HTERT RPE-1 (cell line): ENCODE data around the gene PABPC3.

Source experiments
- in situ Hi-C: fragments of 300-500 bp; cut with MboI; formaldehyde crosslinking; loops from 4 replicates; pipeline ENCODE4 v1.14.3; 2020; ENCODE audit warnings: low sequenced_read_pairs

Gene PABPC3

GRCh38 chr13:25110956-25111584 lies 15.1 kb downstream of the PABPC3 start:
- in situ Hi-C loops: no loop called here

DNA sequence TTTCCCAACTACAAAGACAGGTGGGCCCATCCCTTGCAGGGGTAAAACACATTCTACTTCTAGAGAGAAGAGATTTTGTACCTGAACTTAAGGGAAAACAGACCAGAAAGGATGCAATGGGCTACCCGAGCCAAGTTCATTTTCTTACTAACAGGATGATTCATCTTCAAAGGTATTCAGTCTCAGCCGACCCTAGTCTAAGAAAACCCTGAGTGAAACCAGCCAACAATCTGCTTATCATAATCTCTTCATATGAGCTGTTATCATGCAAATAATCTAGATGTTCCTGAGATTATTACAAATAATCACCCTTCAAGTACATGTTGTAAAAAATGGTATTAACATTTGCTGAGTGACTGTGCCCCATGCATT lies 15.6 kb downstream of the PABPC3 start:
- in situ Hi-C loops: no loop called here

GRCh38 chr13:25112695-25113255 lies 16.8 kb downstream of the PABPC3 start:
- in situ Hi-C loops: no loop called here

DNA sequence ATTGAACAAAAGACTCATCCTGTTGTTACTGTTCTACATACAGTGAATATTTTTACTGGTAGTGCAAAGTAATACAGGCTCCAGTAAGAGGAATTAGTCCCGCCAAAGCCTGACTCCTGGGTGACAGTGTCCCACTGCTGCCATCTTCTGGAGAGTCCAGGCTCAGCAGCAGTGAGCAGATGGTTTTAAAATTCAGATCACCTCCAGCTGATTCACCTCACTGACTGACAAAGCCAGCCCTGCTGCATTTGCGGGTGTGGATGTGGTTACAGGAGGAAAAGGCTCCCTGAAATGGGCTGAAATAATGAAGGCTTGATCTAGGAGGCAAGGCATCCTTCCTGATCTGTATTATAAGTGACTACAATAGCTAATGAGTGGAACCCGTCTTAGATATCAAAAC lies 18.3 kb downstream of the PABPC3 start:
- in situ Hi-C loops: no loop called here

DNA sequence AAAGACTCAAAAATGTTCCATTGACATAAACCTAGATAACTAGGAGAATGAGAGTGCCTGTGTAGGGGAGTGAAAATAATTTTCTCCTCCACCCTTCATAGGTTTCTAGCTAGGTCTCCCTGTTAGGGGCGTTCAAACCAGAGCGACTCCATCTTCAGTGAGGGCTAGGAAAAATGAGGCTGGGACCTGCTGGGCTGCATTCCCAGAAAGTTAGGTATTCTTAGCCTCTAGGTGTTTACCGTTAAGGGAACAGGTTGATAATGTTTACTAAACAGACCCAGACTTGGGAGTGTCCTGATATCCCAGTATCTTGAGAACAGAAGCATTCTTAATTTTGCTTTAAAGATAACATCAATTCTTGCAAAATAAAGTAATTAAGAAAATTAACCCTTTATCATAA lies 20.1 kb downstream of the PABPC3 start:
- in situ Hi-C loops: no loop called here

DNA sequence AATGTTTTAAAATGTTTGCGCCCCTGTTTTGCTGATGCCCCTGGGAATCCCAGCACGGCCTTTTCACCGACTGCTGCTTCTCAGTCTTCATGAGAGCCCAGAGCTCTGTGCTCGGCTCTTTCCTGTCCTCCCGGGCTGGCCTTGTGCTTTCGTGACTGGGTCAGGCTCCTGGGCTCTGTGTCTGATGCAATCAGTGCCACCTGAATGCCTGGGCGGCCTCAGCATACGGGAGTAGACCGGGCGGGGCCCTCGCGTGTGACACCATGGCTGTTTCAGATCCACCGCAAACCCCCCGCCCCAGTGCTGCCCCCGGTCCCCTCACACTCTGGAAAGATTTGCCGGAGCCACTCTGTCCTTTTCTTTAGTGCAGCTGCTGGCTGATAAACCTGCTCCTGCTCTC lies 21.4 kb downstream of the PABPC3 start:
- in situ Hi-C loops: no loop called here

DNA sequence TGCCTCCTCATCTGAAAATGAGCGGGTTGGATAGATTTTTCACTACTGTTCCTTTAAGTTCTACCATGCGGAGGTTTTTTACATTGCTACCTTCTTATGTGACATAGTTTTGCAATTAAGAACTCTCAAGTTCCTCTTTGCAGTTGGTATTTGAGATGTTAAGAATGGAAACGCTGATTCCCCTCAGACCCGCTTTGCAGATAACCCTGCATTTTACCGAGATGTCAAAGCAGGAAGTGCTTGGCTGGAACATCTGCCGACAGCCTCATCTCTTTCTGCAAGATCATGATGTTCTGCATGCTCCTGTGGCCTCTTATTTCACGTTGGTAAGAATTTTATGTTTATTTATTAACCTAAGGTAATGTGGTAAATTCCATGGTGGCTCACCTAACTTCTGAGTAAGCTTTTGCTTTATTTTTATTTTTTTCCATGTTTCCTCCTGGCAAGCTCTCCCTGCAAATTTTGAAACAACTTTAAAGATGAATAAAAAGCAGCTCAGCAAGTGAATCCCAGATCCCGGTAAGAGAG lies 22.5 kb downstream of the PABPC3 start:
- in situ Hi-C loops: no loop called here

DNA sequence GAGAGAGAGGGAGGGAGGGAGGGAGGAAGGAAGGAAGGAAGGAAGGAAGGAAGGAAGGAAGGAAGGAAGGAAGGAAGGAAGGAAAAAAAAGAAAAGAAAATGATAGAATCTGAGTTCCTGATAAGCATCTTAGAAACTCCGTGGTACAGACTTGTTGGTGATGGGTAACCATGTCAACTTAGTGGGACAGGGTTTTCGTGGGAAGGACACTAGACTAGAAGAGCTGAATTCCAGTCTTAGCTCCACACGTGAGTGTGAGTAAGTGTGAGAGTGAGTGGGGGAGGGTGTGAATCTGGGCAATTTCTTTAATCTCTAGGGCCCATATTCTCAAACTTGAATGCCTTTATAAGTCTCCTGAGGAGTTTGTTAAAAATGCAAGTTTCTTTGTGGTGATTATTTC lies 35.0 kb downstream of the PABPC3 start:
- in situ Hi-C loops: no loop called here

DNA sequence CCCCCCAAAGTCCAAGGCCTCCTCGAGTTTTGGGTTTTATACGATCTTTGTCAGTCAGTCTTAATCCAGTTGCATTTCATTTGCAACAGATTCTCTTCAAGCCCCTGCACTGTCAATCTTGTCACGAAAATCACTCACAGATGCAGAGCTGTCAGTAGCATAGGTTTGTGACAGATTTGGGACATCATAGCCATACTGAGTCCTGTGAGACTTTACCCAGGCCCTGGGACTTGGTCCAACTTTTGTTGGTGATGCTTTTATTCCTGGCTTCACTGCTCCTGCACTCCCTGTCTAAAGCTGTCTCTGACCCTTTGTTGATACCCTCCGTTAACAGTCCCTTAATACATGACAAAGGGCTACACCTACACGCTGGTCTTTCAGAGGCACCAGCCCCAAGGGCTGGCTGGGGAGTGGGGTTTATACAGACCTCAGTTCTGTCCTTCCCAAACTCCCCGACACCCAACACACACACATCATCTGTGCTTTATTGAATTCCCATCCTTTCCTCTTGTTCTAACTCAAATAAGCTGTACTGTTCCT lies 36.0 kb downstream of the PABPC3 start:
- in situ Hi-C loops: no loop called here

GRCh38 chr13:25132751-25133390 lies 36.9 kb downstream of the PABPC3 start:
- in situ Hi-C loops: no loop called here

GRCh38 chr13:25135896-25136295 lies 40.0 kb downstream of the PABPC3 start:
- in situ Hi-C loops: no loop called here

DNA sequence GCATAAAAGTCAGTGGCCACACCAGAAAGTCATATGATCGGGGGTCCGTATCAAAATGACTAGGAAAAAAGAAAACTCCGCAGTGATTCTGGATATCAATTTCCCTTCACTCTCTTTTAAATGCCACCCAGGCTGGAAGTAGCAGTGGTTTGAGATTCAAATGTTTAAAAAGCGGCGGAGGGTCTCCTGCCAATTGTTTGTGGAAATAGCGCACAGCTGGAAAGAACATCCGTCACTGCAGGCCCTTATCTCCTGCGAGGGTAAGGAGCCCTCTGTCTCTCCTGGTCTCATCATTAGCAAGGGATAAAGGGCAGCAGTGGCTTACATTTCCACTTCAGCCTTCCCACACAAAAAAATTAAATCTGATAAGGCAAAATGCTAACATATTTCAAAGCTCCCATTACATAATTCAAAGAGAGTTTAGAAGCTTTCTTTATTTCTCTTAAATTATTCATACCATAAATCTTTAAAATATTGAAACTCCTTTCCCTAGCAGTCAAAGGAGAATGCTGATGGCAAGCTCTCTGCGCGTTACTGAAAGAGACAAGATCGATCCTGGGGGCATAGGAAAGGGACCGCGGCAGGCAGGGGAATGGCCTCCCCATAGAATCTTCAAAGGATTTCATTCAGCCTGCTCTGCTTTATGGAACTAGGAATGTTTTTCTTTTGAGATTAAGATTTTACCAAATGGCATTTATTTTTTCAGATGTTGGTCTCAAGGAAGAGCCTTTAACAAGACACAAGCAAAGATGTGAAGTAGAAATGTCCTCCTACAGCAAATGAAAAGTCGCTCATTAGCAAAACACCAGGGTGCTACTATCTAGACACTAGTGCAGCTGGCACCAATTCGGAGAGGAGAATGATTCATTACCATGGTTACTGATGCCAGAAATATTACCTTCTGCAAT lies 41.2 kb downstream of the PABPC3 start:
- in situ Hi-C loops: no loop called here

- in situ Hi-C loops: no loop called here
These were observed 41.8 kb downstream of the PABPC3 start for GRCh38 chr13:25137788-25138115.

DNA sequence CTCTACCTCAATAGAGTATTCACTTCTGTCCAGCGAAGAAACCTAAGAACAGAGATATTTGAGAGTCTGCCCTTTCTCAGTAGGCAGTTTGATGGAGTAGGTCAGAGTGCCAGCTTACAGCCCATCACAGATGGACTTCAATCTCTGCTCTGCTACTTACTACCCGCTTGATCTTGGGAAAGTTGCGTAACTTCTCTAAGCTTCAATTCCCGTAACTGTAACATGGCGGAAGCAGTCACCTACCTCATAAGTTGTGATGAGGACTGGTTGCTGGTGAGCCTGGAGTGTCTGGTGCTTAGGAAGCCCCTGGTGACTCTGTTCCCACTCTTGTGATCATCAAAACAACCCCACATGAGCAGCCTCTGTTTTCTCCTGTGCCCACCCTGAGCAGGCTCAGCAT lies 45.1 kb downstream of the PABPC3 start:
- in situ Hi-C loops: no loop called here

DNA sequence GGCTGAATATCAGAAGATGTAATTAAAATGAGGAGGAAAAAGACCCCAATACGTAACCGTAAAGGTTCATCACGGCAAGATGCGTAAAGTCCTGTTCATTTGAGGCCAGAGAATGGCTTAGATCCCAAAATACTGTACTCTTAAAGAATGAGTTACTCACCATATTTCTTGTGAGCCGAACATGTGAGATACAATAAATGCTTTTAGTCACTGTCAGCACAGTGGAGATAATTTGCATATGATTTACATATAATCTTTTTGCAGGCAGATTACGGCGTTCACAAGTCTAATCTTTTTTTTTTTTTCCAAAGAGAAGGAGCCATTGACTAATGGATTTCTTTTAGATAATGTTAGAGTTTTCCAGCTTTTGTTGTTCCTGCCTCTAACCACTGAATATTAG lies 47.8 kb downstream of the PABPC3 start:
- in situ Hi-C loops: no loop called here

DNA sequence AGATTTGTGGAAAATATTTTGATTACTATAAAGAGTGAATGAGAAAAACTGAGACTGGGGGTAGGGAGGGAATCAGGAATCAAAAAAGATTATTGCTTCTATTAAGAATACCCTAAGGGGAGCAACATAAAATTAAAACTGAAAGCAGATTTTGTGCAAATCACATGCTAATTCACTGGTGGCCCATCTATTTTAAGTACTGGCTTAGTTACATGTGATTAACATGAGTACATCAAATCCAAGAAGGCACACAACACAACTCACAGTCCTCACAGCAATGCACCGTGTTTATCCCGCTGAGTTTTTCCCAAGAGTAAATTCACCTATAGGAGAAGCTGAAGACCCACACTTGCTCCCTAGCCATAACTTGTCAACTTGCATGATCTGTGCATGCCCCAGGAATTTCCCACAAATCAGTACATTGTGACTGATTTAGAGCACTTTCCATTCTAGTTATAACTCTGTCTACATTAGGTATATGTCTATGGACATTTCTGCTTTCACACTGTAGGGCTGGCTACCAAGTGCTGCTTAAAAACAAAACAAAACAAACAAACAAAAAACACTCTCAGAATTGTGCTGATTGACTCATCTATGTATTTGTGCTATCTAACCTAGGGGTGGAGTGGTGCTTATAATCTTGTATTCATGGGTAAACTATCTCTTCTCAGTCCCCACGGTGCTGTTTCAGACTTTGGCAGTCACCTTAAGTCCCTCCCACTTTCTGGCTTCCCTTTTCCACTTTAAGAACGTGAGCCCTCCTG lies 51.9 kb downstream of the PABPC3 start:
- in situ Hi-C loops: no loop called here

DNA sequence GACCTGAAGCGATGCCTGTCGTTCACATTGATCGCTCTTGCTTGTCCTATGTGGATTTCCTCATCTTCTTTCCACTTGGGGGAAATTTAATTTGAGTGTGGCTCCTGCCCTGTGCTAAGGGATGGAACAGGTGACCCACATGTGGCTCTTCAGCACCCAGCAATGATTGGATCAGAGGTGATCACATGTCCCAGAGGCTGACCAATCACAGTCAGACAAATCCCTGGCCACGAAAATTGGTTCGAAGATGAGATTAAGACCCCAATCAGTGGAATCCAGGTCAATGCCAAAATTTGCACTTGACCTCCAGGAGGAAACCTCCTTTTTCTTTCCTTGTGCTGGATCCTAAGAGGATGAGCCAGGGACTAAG lies 52.5 kb downstream of the PABPC3 start:
- in situ Hi-C loops: no loop called here
